Loucy (cell line): ENCODE measurements around the gene C10orf67.
"Not testable (repeated sequence)": the region's sequence is repeated elsewhere in the genome, so short reads cannot be mapped to it uniquely, and the experiment has no call there.

Source experiments
- H2AFZ ChIP-seq: fragments of 200-600 bp; sonication (generic); 2 replicates; pipeline ENCODE4 v1.6.0; 2016; ENCODE audit warnings: antibody characterized with exemption, mild to moderate bottlenecking, low read length, moderate library complexity
- H3F3A ChIP-seq: fragments of 200-600 bp; 2 replicates; pipeline ENCODE4 v1.6.0; 2016; ENCODE audit warnings: antibody characterized with exemption, low read depth, mild to moderate bottlenecking
- H3K27me3 ChIP-seq: fragments of 200-600 bp; sonication (generic); 2 replicates; pipeline ENCODE4 v1.6.1; 2014; ENCODE audit warnings: low read length, mild to moderate bottlenecking; ENCODE audit not compliant: insufficient read depth, poor library complexity, severe bottlenecking
- H3K36me3 ChIP-seq: fragments of 200-600 bp; sonication (generic); 2 replicates; pipeline ENCODE4 v1.6.1; 2016; ENCODE audit warnings: low read length; ENCODE audit not compliant: insufficient read depth
- H3K4me1 ChIP-seq: fragments of 200-600 bp; sonication (generic); 2 replicates; pipeline ENCODE4 v1.5.1; 2014; ENCODE audit warnings: low read length, mild to moderate bottlenecking; ENCODE audit not compliant: insufficient read depth, poor library complexity, severe bottlenecking
- H3K4me2 ChIP-seq: fragments of 200-600 bp; sonication (generic); 2 replicates; pipeline ENCODE4 v1.6.0; 2014; ENCODE audit warnings: antibody characterized with exemption, low read length, low read depth, mild to moderate bottlenecking; ENCODE audit not compliant: poor library complexity, severe bottlenecking
- H3K4me3 ChIP-seq: fragments of 200-600 bp; sonication (generic); 2 replicates; pipeline ENCODE4 v1.5.1; 2014; ENCODE audit warnings: low read length, mild to moderate bottlenecking, mixed read lengths; ENCODE audit not compliant: poor library complexity, severe bottlenecking
- H3K79me2 ChIP-seq: fragments of 200-600 bp; sonication (generic); 2 replicates; pipeline ENCODE4 v1.6.1; 2014; ENCODE audit warnings: low read length; ENCODE audit not compliant: insufficient read depth
- H3K9ac ChIP-seq: fragments of 200-600 bp; sonication (generic); 2 replicates; pipeline ENCODE4 v1.6.0; 2014; ENCODE audit warnings: mild to moderate bottlenecking, low read depth, low read length, moderate library complexity; ENCODE audit not compliant: poor library complexity, severe bottlenecking
- H3K9me2 ChIP-seq: fragments of 200-600 bp; sonication (generic); replicated peaks from 2 replicates; pipeline ENCODE4 v1.6.1; 2016; ENCODE audit warnings: low read depth, low read length, mixed read lengths
- H3K9me3 ChIP-seq: fragments of 200-600 bp; sonication (generic); 2 replicates; pipeline ENCODE4 v1.6.1; 2014; ENCODE audit warnings: mild to moderate bottlenecking, antibody characterized with exemption, low read length, low read depth; ENCODE audit not compliant: insufficient read depth
- H4K20me1 ChIP-seq: fragments of 200-600 bp; sonication (generic); 2 replicates; pipeline ENCODE4 v1.6.0; 2014; ENCODE audit warnings: antibody characterized with exemption, low read length, mild to moderate bottlenecking; ENCODE audit not compliant: insufficient read depth, poor library complexity, severe bottlenecking
- EZH2phosphoT487 ChIP-seq: fragments of 200-600 bp; IDR thresholded peaks from 2 replicates; pipeline ENCODE4 v1.6.1; 2018; ENCODE audit warnings: antibody characterized with exemption, mild to moderate bottlenecking, moderate library complexity, borderline replicate concordance
- TF ChIP-seq, protein P1 (sequence below): fragments of 200-600 bp; sonication (generic); conservative IDR thresholded peaks from 2 replicates; pipeline ENCODE4 v1.5.1; 2014; ENCODE audit warnings: mild to moderate bottlenecking, antibody characterized with exemption, low read length

C10orf67 gene

DNA sequence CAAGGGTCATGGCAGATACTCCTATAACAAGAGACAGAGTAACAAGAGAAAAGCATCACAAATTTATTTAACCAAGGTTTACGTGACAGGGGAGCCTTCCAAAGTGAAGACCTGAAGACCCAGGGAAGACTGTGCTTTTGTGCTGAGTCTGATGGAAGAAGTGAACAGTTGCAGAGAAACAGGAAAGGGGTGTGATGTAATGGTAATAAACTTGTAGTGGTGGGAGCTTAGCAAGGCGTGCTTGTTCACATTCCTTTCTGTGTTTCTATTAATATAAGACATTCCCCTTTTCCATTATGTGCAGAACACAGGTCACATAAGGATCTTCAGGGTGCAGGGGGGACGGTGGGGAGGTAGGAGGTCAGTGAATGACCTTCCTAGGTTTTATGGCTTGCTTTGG lies 25.5 kb upstream of the C10orf67 start:
- no peaks in the 10 kb centered on the region for H4K20me1 ChIP-seq
- no peaks in the 10 kb centered on the region for H3F3A ChIP-seq
- no peaks in the 10 kb centered on the region for H3K36me3 ChIP-seq
- H3K4me2 ChIP-seq = no peak overlapping the region
- no peak overlapping the region for H2AFZ ChIP-seq
- H3K9ac ChIP-seq = no peak overlapping the region
- no peak overlapping the region for H3K4me3 ChIP-seq
- no peaks in the 10 kb centered on the region for H3K79me2 ChIP-seq
- no peaks in the 10 kb centered on the region for H3K9me2 ChIP-seq
- no peaks in the 10 kb centered on the region for H3K27me3 ChIP-seq
- H3K9me3 ChIP-seq = no peaks in the 10 kb centered on the region
- peaks cover 15% of the 10 kb centered on the region for H3K4me1 ChIP-seq
- no peak for TF ChIP-seq EZH2phosphoT487
- TF ChIP-seq, protein P1, sequence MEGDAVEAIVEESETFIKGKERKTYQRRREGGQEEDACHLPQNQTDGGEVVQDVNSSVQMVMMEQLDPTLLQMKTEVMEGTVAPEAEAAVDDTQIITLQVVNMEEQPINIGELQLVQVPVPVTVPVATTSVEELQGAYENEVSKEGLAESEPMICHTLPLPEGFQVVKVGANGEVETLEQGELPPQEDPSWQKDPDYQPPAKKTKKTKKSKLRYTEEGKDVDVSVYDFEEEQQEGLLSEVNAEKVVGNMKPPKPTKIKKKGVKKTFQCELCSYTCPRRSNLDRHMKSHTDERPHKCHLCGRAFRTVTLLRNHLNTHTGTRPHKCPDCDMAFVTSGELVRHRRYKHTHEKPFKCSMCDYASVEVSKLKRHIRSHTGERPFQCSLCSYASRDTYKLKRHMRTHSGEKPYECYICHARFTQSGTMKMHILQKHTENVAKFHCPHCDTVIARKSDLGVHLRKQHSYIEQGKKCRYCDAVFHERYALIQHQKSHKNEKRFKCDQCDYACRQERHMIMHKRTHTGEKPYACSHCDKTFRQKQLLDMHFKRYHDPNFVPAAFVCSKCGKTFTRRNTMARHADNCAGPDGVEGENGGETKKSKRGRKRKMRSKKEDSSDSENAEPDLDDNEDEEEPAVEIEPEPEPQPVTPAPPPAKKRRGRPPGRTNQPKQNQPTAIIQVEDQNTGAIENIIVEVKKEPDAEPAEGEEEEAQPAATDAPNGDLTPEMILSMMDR = no peak

DNA sequence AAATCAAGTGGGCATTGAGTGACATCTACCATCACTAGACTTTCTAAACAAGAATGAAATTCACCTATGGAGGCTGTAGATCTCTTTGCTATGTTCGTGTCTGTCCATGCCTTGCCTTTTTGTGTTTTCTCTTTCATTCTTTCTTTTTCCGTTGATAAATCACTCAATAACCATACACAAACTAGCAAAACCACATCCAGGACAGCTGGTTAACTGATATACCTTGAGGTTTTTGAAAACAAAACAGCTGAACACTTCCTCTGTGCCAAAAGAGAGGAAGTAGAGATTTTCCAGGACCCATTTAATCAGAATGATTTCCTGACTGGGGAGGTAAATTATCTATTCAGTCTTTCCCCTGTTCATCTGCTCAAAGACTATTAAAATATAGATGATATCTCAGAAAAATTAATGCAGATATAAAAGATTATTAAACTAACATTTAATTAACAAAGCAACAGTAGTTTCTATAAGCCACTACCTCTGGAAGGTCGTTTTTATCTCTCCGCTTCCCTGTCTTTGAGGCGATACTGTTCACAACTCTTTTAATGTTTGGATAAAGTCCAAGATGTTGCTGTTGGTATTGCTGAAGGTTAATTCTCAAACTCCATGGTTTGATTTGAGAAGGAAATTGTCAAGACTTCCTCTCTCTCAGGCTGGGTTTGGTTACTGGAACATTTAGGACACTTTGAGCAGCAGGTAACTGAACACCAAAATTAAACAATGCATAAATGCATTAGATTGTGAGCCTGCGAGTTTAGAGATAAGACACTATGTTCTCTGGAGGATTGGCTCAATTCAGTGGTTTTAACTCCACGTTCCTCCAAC lies 24.4 kb upstream of the C10orf67 start:
- Histone ChIP-seq H3K4me2 (peak overlapping the region; percentile 17), H3K9me2 (no peaks in the 10 kb centered on the region), H3K4me3 (peak overlapping the region; percentile 17), H3F3A (no peaks in the 10 kb centered on the region), H2AFZ (no peak overlapping the region), H3K4me1 (peaks cover 15% of the 10 kb centered on the region), H3K9me3 (no peaks in the 10 kb centered on the region), H4K20me1 (no peaks in the 10 kb centered on the region), H3K27me3 (no peaks in the 10 kb centered on the region), H3K79me2 (no peaks in the 10 kb centered on the region), H3K36me3 (no peaks in the 10 kb centered on the region), H3K9ac (no peak overlapping the region)
- TF ChIP-seq EZH2phosphoT487 = peak; percentile 32; the same call in 1 of the 2 replicates
- TF ChIP-seq, protein P1 = no peak

DNA sequence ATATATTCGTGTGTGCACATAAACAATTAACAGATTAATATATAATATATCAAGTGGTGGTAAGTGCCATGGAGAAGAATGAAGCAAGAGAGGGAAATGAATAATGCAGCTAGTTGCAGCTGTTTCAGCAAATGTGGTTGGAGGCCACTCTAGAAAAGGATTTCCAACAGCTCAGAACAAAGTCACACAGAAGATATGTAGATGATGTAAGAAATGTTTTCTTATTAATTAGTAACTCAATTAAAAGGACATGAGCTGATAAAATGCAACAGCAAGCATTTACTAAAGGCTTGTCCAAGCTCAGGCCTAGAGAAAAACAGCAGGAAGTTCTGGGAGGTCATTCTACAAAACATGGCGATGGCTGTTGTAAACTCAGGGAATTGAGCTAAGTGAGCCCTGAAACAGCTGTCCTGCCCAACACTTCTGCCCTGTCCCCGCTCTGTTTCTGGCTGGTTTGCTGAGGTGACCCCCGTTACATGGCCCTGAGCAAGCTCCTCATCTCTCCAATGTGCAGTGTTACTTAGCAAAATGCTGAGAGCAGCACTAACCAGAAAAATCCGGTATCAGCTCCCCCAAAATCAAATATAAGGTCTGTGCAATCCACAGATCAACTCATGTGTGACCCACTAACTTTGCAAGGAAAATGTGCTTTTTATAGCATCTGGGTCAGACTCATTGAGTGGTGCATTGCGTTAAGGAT lies 23.4 kb upstream of the C10orf67 start:
- no peaks in the 10 kb centered on the region for H3F3A ChIP-seq
- no peaks in the 10 kb centered on the region for H3K9me3 ChIP-seq
- H3K4me3 ChIP-seq = peak overlapping the region; percentile 17
- H3K9ac ChIP-seq = no peak overlapping the region
- no peak overlapping the region for H2AFZ ChIP-seq
- no peaks in the 10 kb centered on the region for H4K20me1 ChIP-seq
- peak overlapping the region; percentile 17 for H3K4me2 ChIP-seq
- H3K4me1 ChIP-seq = peaks cover 15% of the 10 kb centered on the region
- TF ChIP-seq, protein P1 = no peak
- TF ChIP-seq EZH2phosphoT487 = no peak
- H3K79me2 ChIP-seq = no peaks in the 10 kb centered on the region
- no peaks in the 10 kb centered on the region for H3K9me2 ChIP-seq
- no peaks in the 10 kb centered on the region for H3K27me3 ChIP-seq
- H3K36me3 ChIP-seq = no peaks in the 10 kb centered on the region

DNA sequence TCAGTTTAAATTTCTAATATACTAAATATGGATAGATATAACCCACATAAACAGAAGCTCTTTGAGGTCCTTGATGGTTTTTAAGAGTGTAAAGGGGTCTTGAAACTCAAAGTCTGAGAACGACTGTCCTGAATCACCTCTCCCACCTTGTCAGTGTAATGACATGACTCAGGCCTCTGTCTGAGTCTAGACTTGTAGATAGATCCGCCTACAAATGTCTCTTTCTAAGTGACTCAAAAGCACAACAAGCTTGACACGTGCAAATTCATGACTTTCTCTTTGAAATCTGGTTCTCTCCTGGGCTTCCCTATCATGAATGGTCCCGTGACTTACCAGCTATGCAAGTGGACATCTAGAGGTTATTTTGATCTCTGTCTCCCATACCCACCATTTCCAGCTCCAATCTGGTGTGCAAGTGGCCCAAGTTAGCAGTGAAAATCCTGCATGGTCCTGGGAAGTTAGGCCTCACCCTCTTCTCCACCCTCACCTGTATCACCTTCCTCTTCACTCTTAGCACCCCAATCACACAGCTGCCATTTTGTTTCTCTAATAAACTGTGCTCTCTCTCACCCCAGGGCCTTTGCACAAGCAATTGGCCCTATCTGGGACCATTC lies 20.9 kb upstream of the C10orf67 start:
- not testable (repeated sequence) for H3K79me2 ChIP-seq, H4K20me1 ChIP-seq, H3K27me3 ChIP-seq, H3K4me3 ChIP-seq, H3K9me2 ChIP-seq, H3K36me3 ChIP-seq, H3K9me3 ChIP-seq, H2AFZ ChIP-seq, H3F3A ChIP-seq, H3K4me2 ChIP-seq, H3K9ac ChIP-seq
- peaks cover 15% of the 10 kb centered on the region for H3K4me1 ChIP-seq
